Hepatocyte (in vitro differentiated cells): Measurements from ENCODE around the gene MLLT1.

Experiments
- CTCF ChIP-seq: fragments of 200-600 bp; sonication (generic); IDR thresholded peaks from 2 replicates; pipeline ENCODE4 v1.5.1; 2016; ENCODE audit warnings: antibody characterized with exemption, mild to moderate bottlenecking; ENCODE audit not compliant: poor library complexity
- EZH2 ChIP-seq: fragments of 200-600 bp; sonication (generic); IDR thresholded peaks from 2 replicates; pipeline ENCODE4 v1.6.1; 2016; ENCODE audit warnings: antibody characterized with exemption, mild to moderate bottlenecking, borderline replicate concordance

GRCh38 chr19:6269101-6269886 lies 10.5 kb downstream of the MLLT1 start:
- TF ChIP-seq CTCF (no peak), EZH2 (no peak)
